ENCODE results near the gene KCNK1.

GRCh38 chr1:233584376-233584775, 29.5 kb upstream of the KCNK1 start:
- TF ChIP-seq EZH2 (IDR thresholded peaks at IDR 0.05; ENCODE audit: low read length) (no peak), CTCF (optimal IDR thresholded peaks at IDR 0.05 in 1 of 3, IDR thresholded peaks at IDR 0.05 in 1 of 3, conservative IDR thresholded peaks at IDR 0.05 in 1 of 3; ENCODE audit: extremely low read depth in 1 of 3, insufficient read depth in 2 of 3, low read length in 3 of 3) (no peak)
